ENCODE data around the gene PCDHGB2.
"Not testable (repeated sequence)": the region's sequence is repeated elsewhere in the genome, so short reads cannot be mapped to it uniquely, and the experiment has no call there.

Gene PCDHGB2

GRCh38 chr5:141387557-141388311 is 27.9 kb downstream of the PCDHGB2 start, which contains the start of gene PCDHGB4:
TSS of gene PCDHGB4 (plus strand) at chr5:141387698. CDS start at chr5:141387885, 187 bp downstream.
- not testable (repeated sequence) for DNase-seq

GRCh38 chr5:141388661-141389060 is 28.9 kb downstream of the PCDHGB2 start:
- DNase-seq: no peak

GRCh38 chr5:141389153-141390042 is 29.6 kb downstream of the PCDHGB2 start:
- DNase-seq: no peak

DNA sequence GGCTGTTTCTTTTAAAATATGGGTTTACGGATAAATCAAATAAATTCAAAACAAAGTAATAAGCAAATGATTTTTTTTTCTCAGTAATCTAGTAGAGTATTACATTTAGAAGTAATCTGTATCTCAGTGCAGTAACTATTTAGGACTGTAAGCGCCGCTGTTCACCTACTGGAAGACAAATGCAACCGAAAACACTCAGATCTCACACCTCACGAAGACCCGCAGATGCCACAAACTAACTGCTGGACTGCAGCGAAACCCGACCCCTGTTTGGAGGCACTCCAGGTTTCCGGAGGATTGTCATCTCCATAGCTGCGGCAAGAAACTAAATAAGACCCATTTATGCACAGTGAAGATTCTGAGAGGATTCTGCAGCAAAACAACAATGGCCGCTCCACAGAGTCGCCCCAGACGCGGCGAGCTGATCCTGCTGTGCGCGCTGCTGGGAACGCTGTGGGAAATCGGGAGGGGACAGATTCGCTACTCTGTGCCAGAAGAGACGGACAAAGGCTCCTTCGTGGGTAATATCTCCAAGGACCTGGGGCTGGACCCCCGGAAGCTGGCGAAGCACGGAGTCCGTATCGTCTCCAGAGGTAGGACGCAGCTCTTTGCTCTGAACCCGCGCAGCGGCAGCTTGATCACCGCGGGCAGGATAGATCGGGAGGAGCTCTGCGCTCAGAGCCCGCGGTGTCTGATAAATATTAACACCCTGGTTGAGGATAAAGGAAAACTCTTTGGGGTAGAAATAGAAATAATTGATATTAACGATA is 32.8 kb downstream of the PCDHGB2 start, which contains the start of gene PCDHGA8:
TSS of gene PCDHGA8 (plus strand) at position 205 of the 770 bp plus-strand sequence. CDS start at position 386, 181 bp downstream.
- no peak for DNase-seq

- DNase-seq: no peak
Measured at GRCh38 chr5:141393267-141393666, 33.5 kb downstream of the PCDHGB2 start.

DNA sequence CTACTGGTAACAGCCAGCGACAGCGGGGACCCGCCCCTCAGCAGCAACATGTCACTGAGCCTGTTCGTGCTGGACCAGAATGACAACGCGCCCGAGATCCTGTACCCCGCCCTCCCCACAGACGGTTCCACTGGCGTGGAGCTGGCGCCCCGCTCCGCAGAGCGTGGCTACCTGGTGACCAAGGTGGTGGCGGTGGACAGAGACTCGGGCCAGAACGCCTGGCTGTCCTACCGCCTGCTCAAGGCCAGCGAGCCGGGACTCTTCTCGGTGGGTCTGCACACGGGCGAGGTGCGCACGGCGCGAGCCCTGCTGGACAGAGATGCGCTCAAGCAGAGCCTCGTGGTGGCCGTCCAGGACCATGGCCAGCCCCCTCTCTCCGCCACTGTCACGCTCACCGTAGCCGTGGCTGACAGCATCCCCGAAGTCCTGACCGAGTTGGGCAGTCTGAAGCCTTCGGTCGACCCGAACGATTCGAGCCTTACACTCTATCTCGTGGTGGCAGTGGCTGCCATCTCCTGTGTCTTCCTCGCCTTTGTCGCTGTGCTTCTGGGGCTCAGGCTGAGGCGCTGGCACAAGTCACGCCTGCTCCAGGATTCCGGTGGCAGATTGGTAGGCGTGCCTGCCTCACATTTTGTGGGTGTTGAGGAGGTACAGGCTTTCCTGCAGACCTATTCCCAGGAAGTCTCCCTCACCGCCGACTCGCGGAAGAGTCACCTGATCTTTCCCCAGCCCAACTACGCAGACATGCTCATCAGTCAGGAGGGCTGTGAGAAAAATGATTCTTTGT is 34.8 kb downstream of the PCDHGB2 start:
- DNase-seq: not testable (repeated sequence)

- not testable (repeated sequence) for DNase-seq
Measured at GRCh38 chr5:141397756-141398551, 38.2 kb downstream of the PCDHGB2 start, which contains the start of gene PCDHGB5. TSS of gene PCDHGB5 (plus strand) at chr5:141397947. CDS start at chr5:141398128, 181 bp downstream.

DNA sequence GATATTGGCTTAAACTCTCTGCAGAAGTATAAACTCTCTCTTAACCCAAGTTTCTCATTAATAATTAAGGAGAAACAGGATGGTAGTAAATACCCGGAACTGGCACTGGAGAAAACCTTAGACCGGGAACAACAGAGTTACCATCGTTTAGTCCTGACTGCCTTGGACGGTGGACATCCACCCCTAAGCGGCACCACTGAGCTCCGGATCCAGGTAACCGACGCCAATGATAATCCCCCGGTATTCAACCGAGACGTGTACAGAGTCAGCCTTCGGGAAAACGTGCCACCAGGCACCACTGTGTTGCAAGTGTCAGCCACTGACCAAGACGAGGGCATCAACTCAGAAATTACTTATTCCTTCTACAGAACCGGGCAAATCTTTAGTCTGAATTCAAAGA is 38.8 kb downstream of the PCDHGB2 start:
- no peak for DNase-seq

DNA sequence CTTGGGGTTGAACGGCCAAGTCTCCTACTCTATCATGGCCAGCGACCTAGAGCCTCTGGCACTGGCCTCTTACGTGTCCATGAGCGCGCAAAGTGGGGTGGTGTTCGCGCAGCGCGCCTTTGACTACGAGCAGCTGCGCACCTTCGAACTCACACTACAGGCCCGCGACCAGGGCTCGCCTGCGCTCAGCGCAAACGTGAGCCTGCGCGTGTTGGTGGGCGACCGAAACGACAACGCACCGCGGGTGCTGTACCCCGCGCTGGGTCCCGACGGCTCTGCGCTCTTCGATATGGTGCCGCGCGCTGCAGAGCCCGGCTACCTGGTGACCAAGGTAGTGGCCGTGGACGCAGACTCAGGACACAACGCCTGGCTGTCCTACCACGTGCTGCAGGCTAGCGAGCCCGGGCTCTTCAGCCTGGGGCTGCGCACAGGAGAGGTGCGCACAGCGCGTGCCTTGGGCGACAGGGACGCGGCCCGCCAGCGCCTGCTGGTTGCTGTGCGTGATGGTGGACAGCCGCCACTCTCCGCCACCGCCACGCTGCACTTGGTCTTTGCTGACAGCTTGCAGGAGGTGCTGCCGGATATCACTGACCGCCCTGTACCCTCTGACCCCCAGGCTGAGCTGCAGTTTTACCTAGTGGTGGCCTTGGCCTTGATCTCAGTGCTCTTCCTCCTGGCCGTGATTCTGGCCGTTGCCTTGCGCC is 39.9 kb downstream of the PCDHGB2 start:
- DNase-seq: no peak

DNA sequence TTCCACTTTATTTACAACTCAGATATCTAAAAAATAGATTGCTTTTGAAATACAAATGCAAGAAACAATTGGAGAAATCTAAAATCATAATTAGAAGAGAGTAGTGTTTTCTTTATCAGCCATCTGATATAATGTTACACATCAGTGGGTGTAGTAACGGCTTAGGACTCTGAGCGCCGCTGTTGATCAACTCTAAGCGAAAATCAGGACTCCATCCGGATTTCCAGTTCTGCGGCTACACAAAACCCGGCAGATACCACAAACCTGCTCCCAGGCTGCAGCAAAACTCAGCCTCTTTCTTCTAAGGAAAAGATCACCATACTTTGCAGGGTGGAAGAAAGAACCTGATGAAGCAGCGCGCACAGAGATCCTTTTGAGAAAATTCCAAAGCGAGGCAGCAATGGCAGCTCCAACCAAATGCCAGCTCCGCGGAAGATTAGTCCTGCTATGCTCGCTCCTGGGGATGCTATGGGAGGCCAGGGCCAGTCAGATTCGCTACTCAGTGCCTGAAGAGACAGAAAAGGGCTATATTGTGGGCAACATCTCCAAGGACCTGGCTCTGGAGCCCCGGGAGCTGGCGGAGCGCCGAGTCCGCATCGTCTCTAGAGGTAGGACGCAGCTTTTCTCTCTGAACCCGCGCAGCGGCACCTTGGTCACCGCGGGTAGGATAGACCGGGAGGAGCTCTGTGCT is 42.9 kb downstream of the PCDHGB2 start, which contains the start of gene PCDHGA9:
TSS of gene PCDHGA9 (plus strand) at position 226 of the 691 bp plus-strand sequence. CDS start at position 401, 175 bp downstream.
- DNase-seq: no peak

- no peak for DNase-seq
Measured at GRCh38 chr5:141403387-141403786, 43.6 kb downstream of the PCDHGB2 start.

- not testable (repeated sequence) for DNase-seq
Measured at GRCh38 chr5:141407790-141408505, 48.2 kb downstream of the PCDHGB2 start, which contains the start of gene PCDHGB6. TSS of gene PCDHGB6 (plus strand) at chr5:141408021. CDS start at chr5:141408203, 182 bp downstream.

DNA sequence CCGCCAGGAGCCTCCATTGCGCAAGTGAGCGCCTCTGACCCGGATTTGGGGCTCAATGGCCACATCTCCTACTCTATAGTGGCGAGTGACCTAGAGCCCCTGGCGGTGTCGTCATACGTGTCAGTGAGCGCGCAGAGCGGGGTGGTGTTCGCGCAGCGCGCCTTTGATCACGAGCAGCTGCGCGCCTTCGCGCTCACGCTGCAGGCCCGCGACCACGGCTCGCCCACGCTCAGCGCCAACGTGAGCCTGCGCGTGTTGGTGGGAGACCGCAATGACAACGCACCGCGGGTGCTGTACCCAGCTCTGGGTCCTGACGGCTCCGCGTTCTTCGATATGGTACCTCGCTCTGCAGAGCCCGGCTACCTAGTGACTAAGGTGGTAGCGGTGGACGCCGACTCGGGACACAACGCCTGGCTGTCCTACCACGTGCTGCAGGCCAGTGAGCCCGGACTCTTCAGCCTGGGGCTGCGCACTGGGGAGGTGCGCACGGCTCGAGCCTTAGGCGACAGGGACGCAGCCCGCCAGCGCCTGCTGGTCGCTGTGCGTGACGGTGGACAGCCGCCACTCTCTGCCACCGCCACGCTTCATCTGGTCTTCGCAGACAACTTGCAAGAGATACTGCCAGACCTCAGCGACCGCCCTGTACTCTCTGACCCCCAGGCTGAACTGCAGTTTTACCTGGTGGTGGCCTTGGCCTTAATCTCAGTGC is 50.0 kb downstream of the PCDHGB2 start:
- no peak for DNase-seq

DNA sequence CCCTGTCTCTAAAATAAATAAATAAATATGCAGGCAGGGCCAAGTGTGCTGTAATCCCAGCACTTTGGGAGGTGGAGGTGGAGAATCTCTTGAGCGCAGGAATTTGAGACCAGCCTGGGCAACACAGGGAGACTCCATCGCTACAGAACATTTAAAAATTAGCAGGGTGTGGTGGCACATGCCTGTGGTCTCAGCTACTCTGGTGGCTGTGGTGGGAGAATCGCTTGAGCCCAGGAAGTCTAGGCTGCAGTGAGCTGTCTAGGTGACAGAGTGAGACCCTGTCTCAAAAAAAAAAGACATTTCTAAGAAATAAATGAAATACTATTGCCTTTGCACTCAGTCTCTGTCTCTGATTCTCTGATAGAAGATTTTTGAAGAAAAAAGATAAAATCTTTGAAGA is 51.8 kb downstream of the PCDHGB2 start:
- DNase-seq: no peak
